HG03139 (cell line): Measurements from ENCODE around the gene BORCS8.

Experiments used
- ATAC-seq: cut with Tn5 transposase; IDR thresholded peaks from one replicate; pipeline ENCODE4 v1.9.1; 2021; ENCODE audit not compliant: unreplicated experiment

BORCS8 gene

GRCh38 chr19:19214159-19214490 is 22.2 kb upstream of the BORCS8 start:
- ATAC-seq = no peak

GRCh38 chr19:19213426-19214158 is 21.6 kb upstream of the BORCS8 start:
- ATAC-seq = no peak

GRCh38 chr19:19212916-19213315 is 21.0 kb upstream of the BORCS8 start:
- ATAC-seq = no peak

GRCh38 chr19:19211499-19212420 is 19.8 kb upstream of the BORCS8 start, which contains the start of gene NCAN:
NCAN (plus strand) TSS chr19:19211958; CDS start chr19:19216954, 4,996 bp downstream.
- no peak for ATAC-seq

- no peak for ATAC-seq
Observed at GRCh38 chr19:19209372-19209771, 17.4 kb upstream of the BORCS8 start.

GRCh38 chr19:19207637-19208572 is 16.0 kb upstream of the BORCS8 start:
- no peak for ATAC-seq

GRCh38 chr19:19206938-19207337 is 15.0 kb upstream of the BORCS8 start:
- ATAC-seq = no peak

GRCh38 chr19:19205416-19206410 is 13.8 kb upstream of the BORCS8 start:
- no peak for ATAC-seq

- ATAC-seq = no peak
Observed at GRCh38 chr19:19204181-19204580, 12.2 kb upstream of the BORCS8 start.

- ATAC-seq = peak; percentile 59
Observed at GRCh38 chr19:19203012-19203856, 11.3 kb upstream of the BORCS8 start, which contains the start of gene NR2C2AP. NR2C2AP (minus strand) TSS chr19:19203414; CDS start chr19:19203060, 354 bp downstream.

- ATAC-seq = no peak
Observed at GRCh38 chr19:19202707-19203011, 10.7 kb upstream of the BORCS8 start.

GRCh38 chr19:19201697-19202630 is 10.0 kb upstream of the BORCS8 start:
- ATAC-seq = no peak

- ATAC-seq = no peak
Observed at GRCh38 chr19:19193926-19194325, 2.0 kb upstream of the BORCS8 start.

GRCh38 chr19:19192910-19193423 is 1.0 kb upstream of the BORCS8 start:
- no peak for ATAC-seq

- peak; percentile 3 for ATAC-seq
Observed at GRCh38 chr19:19191768-19192077, 229 bp downstream of the BORCS8 start.

- ATAC-seq = no peak
Observed at GRCh38 chr19:19186742-19187141, 5.2 kb downstream of the BORCS8 start.

GRCh38 chr19:19185853-19186740 is 5.9 kb downstream of the BORCS8 start:
- ATAC-seq = no peak
